K562 (cell line): ENCODE results near the gene POR. TPM values are rescaled to one million over a fixed set of nuclear protein-coding genes. Genes with fewer than 3 reads are reported as not detected.
A peak's percentile ranks its signal among the peaks of the same experiment; 100 is the strongest.

Experiments
- ATAC-seq: fragments of 200-7000 bp; cut with Tn5 transposase; 3 replicates; pipeline ENCODE4 v1.9.1; 2020; ENCODE audit warnings: moderate library complexity
- BruUV-seq: library from RNA; stranded (reverse); fragments of 400-500 nt; replicated peaks from 2 replicates; lab custom pipeline; 2021; lab: Mats Ljungman, UMichigan
- CTCF ChIA-PET: fragments of 300-600 bp; formaldehyde crosslinking; extraction: SDS; loops from one replicate; lab custom pipeline; 2021; ENCODE audit warnings: low intra/inter-chr PET ratio; lab: Yijun Ruan, JAX
- POLR2A ChIA-PET: fragments of 300-600, 350-650 bp; sonication (Branson Sonifier 250); formaldehyde crosslinking; extraction: SDS; loops from one replicate; lab custom pipeline; 2021; ENCODE audit warnings: antibody characterized with exemption, inconsistent platforms; lab: Yijun Ruan, JAX
- DNase-seq, 4 experiments: peaks; one replicate each; pipeline versions ENCODE4 v3.0.0 to v3.0.0-alpha.2; 2011 to 2018; ENCODE audit warnings: low spot score in 3 of 4, mixed read lengths in 3 of 4; ENCODE audit errors: extremely low read depth in 1 of 4
- FAIRE-seq: peaks from 2 replicates; lab custom pipeline; 2011; peaks lifted over from hg19 to GRCh38; lab: Jason Lieb, UNC
- H2AFZ ChIP-seq: 2 replicates; pipeline ENCODE4 v1.6.0; 2011; ENCODE audit warnings: low read depth, low read length, control low read depth, inconsistent platforms
- H3K27ac ChIP-seq: fragments of 200-600 bp; 3 replicates; pipeline ENCODE4 v1.8.0; 2011; ENCODE audit warnings: low read depth, mild to moderate bottlenecking, control low read depth, inconsistent platforms, low read length, moderate library complexity, mixed read lengths; ENCODE audit errors: extremely low read depth
- H3K27me3 ChIP-seq, 2 experiments: fragments of 300-600 bp in 1 of 2; 2 replicates in 1 of 2; 3 replicates in 1 of 2; pipeline versions ENCODE4 v1.6.0 to v1.8.0; 2011; ENCODE audit warnings: inconsistent platforms in 2 of 2, low read length in 2 of 2, mild to moderate bottlenecking in 1 of 2, mixed read lengths in 1 of 2, moderate library complexity in 1 of 2; ENCODE audit not compliant: control insufficient read depth in 2 of 2, insufficient read depth in 2 of 2
- H3K36me3 ChIP-seq: fragments of 300-600 bp; 3 replicates; pipeline ENCODE4 v1.8.0; 2011; ENCODE audit warnings: mild to moderate bottlenecking, low read length, inconsistent platforms; ENCODE audit not compliant: control insufficient read depth, insufficient read depth
- H3K4me1 ChIP-seq, 2 experiments: fragments of 200-600 bp in 1 of 2; replicated peaks in 1 of 2; 2 replicates in 1 of 2; 3 replicates in 1 of 2; pipeline versions ENCODE4 v1.5.1 to v1.8.0; 2011; ENCODE audit warnings: inconsistent platforms in 2 of 2, low read length in 2 of 2, mild to moderate bottlenecking in 1 of 2, mixed read lengths in 1 of 2, moderate library complexity in 1 of 2; ENCODE audit not compliant: control insufficient read depth in 2 of 2, insufficient read depth in 2 of 2
- H3K4me2 ChIP-seq: 2 replicates; pipeline ENCODE4 v1.6.1; 2011; ENCODE audit warnings: low read length, control low read depth, inconsistent platforms, mixed read lengths; ENCODE audit not compliant: insufficient read depth
- H3K4me3 ChIP-seq: fragments of 200-600 bp; sonication (generic), shearing (Covaris generic); 2 replicates; pipeline ENCODE4 v1.5.1; 2016; ENCODE audit warnings: control low read depth, inconsistent platforms
- H3K79me2 ChIP-seq: fragments of 200-600 bp; 3 replicates; pipeline ENCODE4 v1.8.0; 2011; ENCODE audit warnings: low read length, inconsistent platforms; ENCODE audit not compliant: control insufficient read depth, insufficient read depth
- H3K9ac ChIP-seq, 2 experiments: 2 replicates each; pipeline versions ENCODE4 v1.6.0 to v1.6.1; 2011; ENCODE audit warnings: low read depth in 2 of 2, low read length in 2 of 2, control low read depth in 1 of 2, inconsistent platforms in 1 of 2, mild to moderate bottlenecking in 1 of 2, mixed read lengths in 1 of 2; ENCODE audit not compliant: insufficient read depth in 1 of 2
- H3K9me1 ChIP-seq: one replicate; pipeline ENCODE4 v1.6.0; 2011; ENCODE audit warnings: inconsistent platforms, mild to moderate bottlenecking, low read length, moderate library complexity; ENCODE audit not compliant: control insufficient read depth, insufficient read depth
- H3K9me3 ChIP-seq: replicated peaks from 2 replicates; pipeline ENCODE4 v1.5.1; 2011; ENCODE audit warnings: low read depth, low read length, inconsistent platforms; ENCODE audit not compliant: control insufficient read depth, insufficient read depth
- H4K20me1 ChIP-seq: replicated peaks from 2 replicates; pipeline ENCODE4 v1.6.1; 2011; ENCODE audit warnings: low read length, inconsistent platforms, mixed read lengths; ENCODE audit not compliant: control insufficient read depth, insufficient read depth
- RFX1 ChIP-seq: fragments of 450-650 bp; IDR thresholded peaks from 2 replicates; pipeline ENCODE4 v1.6.1; 2016; ENCODE audit warnings: mild to moderate bottlenecking, moderate library complexity
- STAT6 ChIP-seq: sonication (generic); formaldehyde crosslinking; IDR thresholded peaks from 2 replicates; pipeline ENCODE4 v1.8.1; 2023; ENCODE audit warnings: mild to moderate bottlenecking, missing genetic modification reagents
- THAP7 ChIP-seq: fragments of 250-450 bp; sonication (Bioruptor Pico); IDR thresholded peaks from 2 replicates; pipeline ENCODE4 v1.5.0; 2021
- ZNF586 ChIP-seq: fragments of 450-650 bp; formaldehyde crosslinking; conservative IDR thresholded peaks from 2 replicates; pipeline ENCODE4 v1.4.0; 2020; ENCODE audit warnings: mild to moderate bottlenecking, moderate library complexity
- WGBS: fragments of 100-300 bp; shearing (Covaris generic); methylation state at CpG from one replicate; pipeline ENCODE4 v1.1.6; 2016; ENCODE audit warnings: low coverage, mixed read lengths; ENCODE audit not compliant: insufficient coverage; ENCODE audit errors: missing lambda C conversion rate; 5-methylcytosine and 5-hydroxymethylcytosine counted together
- in situ Hi-C: fragments of 300-500 bp; cut with MboI; formaldehyde crosslinking; loops from 4 replicates; pipeline ENCODE4 v1.15.0; 2018; ENCODE audit warnings: inconsistent platforms, mixed read lengths
- intact Hi-C: fragments of 100-400 bp; cut with micrococcal nuclease; formaldehyde crosslinking; loops from 2 replicates; pipeline ENCODE4 v1.14.2; 2022
- polyA plus RNA-seq, 8 experiments: library from polyadenylated mRNA; depleted of rRNA in 4 of 8; stranded (reverse) in 5 of 8; unstranded in 3 of 8; fragments of >200 nt; fragmentation: Nextera tagmentation in 2 of 8; fragmentation: Illumina TruSeq in 1 of 8; extraction: Ambion mirVana in 2 of 8; extraction: Trizol in 1 of 8; gene quantifications; 2 replicates each; pipeline versions ENCODE4 v1.2.1 to v1.2.3, GENCODE V29; 2011 to 2014; ENCODE audit warnings: inconsistent platforms in 1 of 8, missing spikeins in 1 of 8
- total RNA-seq, 7 experiments: library from RNA; depleted of rRNA in 6 of 7; stranded (reverse); fragments of >200 nt in 6 of 7; fragmentation: Illumina TruSeq in 2 of 7; extraction: Trizol in 2 of 7; gene quantifications; 2 replicates each; pipeline versions ENCODE4 v1.2.1 to v1.2.3, GENCODE V29; 2011 to 2021; ENCODE audit warnings: low replicate concordance in 1 of 7

Gene POR
- total and polyA plus RNA-seq, 9 of the 15 experiments (the other 6 are each of a cell fraction or from before 2014, with no cell fraction given): 4.7 to 142 (median 40.8) TPM

DNA sequence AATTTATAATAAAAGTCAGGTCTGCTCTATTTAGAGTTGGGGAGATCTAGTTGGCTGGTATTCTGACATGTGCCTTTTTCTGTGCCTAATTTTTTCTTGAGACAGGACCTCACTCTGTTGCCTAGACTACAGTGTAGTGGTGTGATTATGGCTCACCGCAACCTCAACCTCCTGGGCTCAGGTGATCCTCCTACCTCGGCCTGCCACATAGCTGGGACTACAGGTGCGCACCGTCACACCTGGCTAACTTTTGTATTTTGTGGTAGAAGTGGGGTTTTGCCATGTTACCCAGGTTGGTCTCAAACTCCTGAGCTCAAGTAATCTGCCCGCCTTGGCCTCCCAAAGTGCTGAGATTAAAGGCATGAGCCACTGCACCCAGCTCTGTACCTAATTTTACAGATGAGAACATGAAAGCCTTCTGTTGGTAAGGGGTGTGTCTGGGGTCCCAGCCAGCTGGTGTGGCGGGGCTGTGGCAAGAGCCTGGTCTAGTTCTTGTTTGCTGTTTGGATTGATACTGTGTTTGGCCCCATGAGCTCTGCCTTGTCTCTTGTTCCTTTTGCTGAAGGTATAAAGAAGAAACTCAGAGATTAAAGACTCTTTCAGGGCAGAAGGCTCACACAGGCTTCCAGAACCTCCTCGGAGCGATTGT lies 31.4 kb downstream of the POR start:
- H3K9me1 ChIP-seq: peaks cover 5% of the 10 kb centered on the region
- no peak overlapping the region for H3K4me2 ChIP-seq
- ChIA-PET CTCF (no interaction called here), POLR2A (interaction anchor here (0.6 to 1.8 kb wide), 6 partner anchors 8 to 31 kb away, joined by 3 to 6 read pairs (median 4); partner anchors contain the start of gene POR)
- H3K27ac ChIP-seq: no peak overlapping the region
- FAIRE-seq (peak; percentile 26), ATAC-seq (no peak), DNase-seq (no peak)
- WGBS: 82% methylated on average over 8 of the region's 8 CpGs
- H3K4me3 ChIP-seq: no peak overlapping the region
- peaks cover 10% of the 10 kb centered on the region; the same call in 1 of the 2 replicates for H4K20me1 ChIP-seq
- in situ Hi-C loops: no loop called here
- H3K27me3 ChIP-seq: no peaks in the 10 kb centered on the region
- intact Hi-C loops: loop anchor here (5.0 kb wide), 1 partner anchor 76 kb away; no protein-coding TSS in a partner anchor
- no TSS peak for BruUV-seq
- peaks cover 0 to 20% of the 10 kb centered on the region in 2 experiments; a peak in 4 of 5 replicates for H3K4me1 ChIP-seq
- no peak overlapping the region for H2AFZ ChIP-seq
- H3K36me3 ChIP-seq: peaks cover 14% of the 10 kb centered on the region; the same call in 2 of the 3 replicates
- TF ChIP-seq THAP7 (CRISPR knock-in tag) (no peak), ZNF586 (CRISPR knock-in tag) (no peak), STAT6 (CRISPR knock-in tag) (no peak), RFX1 (peak; percentile 41; the same call in 1 of the 2 replicates)
- no peaks in the 10 kb centered on the region for H3K9me3 ChIP-seq
- peaks cover 26% of the 10 kb centered on the region for H3K79me2 ChIP-seq
- H3K9ac ChIP-seq: no peak overlapping the region
